MM.1S (cell line): ENCODE data around the gene TRAK2.
"Not testable (repeated sequence)": the region's sequence is repeated elsewhere in the genome, so short reads cannot be mapped to it uniquely, and the experiment has no call there.

ENCODE experiments used
- DNase-seq: peaks from one replicate; pipeline ENCODE4 v3.0.0-alpha.2; 2015
- H2AFZ ChIP-seq: fragments of 300-600 bp; sonication (generic); 2 replicates; pipeline ENCODE4 v1.6.0; 2016; ENCODE audit warnings: antibody characterized with exemption, low read length
- H3F3A ChIP-seq: fragments of 300-600 bp; sonication (generic); 2 replicates; pipeline ENCODE4 v1.6.1; 2016; ENCODE audit warnings: mild to moderate bottlenecking, antibody characterized with exemption, low read length, moderate library complexity, mixed read lengths; ENCODE audit not compliant: insufficient read depth
- H3K27ac ChIP-seq: fragments of 300-600 bp; sonication (generic); 2 replicates; pipeline ENCODE4 v1.5.1; 2016; ENCODE audit warnings: mild to moderate bottlenecking, low read length
- H3K27me3 ChIP-seq: fragments of 300-600 bp; sonication (generic); replicated peaks from 2 replicates; pipeline ENCODE4 v1.6.0; 2016; ENCODE audit warnings: low read length; ENCODE audit not compliant: insufficient read depth
- H3K36me3 ChIP-seq: fragments of 300-600 bp; sonication (generic); replicated peaks from 2 replicates; pipeline ENCODE4 v1.6.1; 2016; ENCODE audit warnings: mild to moderate bottlenecking, low read length, mixed read lengths; ENCODE audit not compliant: insufficient read depth
- H3K4me1 ChIP-seq: fragments of 300-600 bp; sonication (generic); 2 replicates; pipeline ENCODE4 v1.6.1; 2016; ENCODE audit warnings: low read length, mixed read lengths
- H3K4me2 ChIP-seq: fragments of 300-600 bp; sonication (generic); 2 replicates; pipeline ENCODE4 v1.6.0; 2016; ENCODE audit warnings: low read depth, low read length
- H3K4me3 ChIP-seq: fragments of 300-600 bp; sonication (generic); 2 replicates; pipeline ENCODE4 v1.5.1; 2016; ENCODE audit warnings: low read length, mixed read lengths
- H3K79me2 ChIP-seq: fragments of 300-600 bp; sonication (generic); 2 replicates; pipeline ENCODE4 v1.6.1; 2016; ENCODE audit warnings: mixed run types, low read length, mixed read lengths
- H3K9ac ChIP-seq: fragments of 300-600 bp; sonication (generic); 2 replicates; pipeline ENCODE4 v1.6.1; 2016; ENCODE audit warnings: low read length, mixed read lengths
- H3K9me2 ChIP-seq: fragments of 300-600 bp; sonication (generic); replicated peaks from 2 replicates; pipeline ENCODE4 v1.6.1; 2016; ENCODE audit warnings: mild to moderate bottlenecking, low read length, mixed read lengths; ENCODE audit not compliant: insufficient read depth
- H3K9me3 ChIP-seq: fragments of 300-600 bp; sonication (generic); replicated peaks from 2 replicates; pipeline ENCODE4 v1.6.1; 2016; ENCODE audit warnings: mild to moderate bottlenecking, low read length, mixed read lengths; ENCODE audit not compliant: insufficient read depth
- H4K20me1 ChIP-seq: fragments of 300-600 bp; sonication (generic); 2 replicates; pipeline ENCODE4 v1.6.1; 2016; ENCODE audit warnings: mild to moderate bottlenecking, low read length, moderate library complexity, mixed read lengths; ENCODE audit not compliant: insufficient read depth
- CTCF ChIP-seq: fragments of 300-600 bp; sonication (generic); IDR thresholded peaks from 2 replicates; pipeline ENCODE4 v1.5.1; 2016; ENCODE audit warnings: antibody characterized with exemption, low read length, mixed read lengths
- EZH2 ChIP-seq: fragments of 300-600 bp; sonication (generic); optimal IDR thresholded peaks from 2 replicates; pipeline ENCODE3; 2017; ENCODE audit warnings: low read depth, mild to moderate bottlenecking, antibody characterized with exemption, low read length, mixed read lengths
- EZH2phosphoT487 ChIP-seq: fragments of 300-600 bp; sonication (generic); IDR thresholded peaks from 2 replicates; pipeline ENCODE4 v1.6.1; 2018; ENCODE audit warnings: antibody characterized with exemption, low read length

Gene TRAK2

GRCh38 chr2:201432621-201433393 lies 18.5 kb downstream of the TRAK2 start:
- peaks cover 12% of the 10 kb centered on the region; the same call in 1 of the 2 replicates for H3K79me2 ChIP-seq
- no peaks in the 10 kb centered on the region for H3K9me2 ChIP-seq
- H4K20me1 ChIP-seq = no peaks in the 10 kb centered on the region
- no peak overlapping the region for H2AFZ ChIP-seq
- no peaks in the 10 kb centered on the region for H3F3A ChIP-seq
- H3K4me2 ChIP-seq = no peak overlapping the region
- H3K36me3 ChIP-seq = no peaks in the 10 kb centered on the region
- no peak overlapping the region for H3K27ac ChIP-seq
- H3K9ac ChIP-seq = no peak overlapping the region
- TF ChIP-seq EZH2phosphoT487 = no peak
- no peak for TF ChIP-seq CTCF
- no peak for TF ChIP-seq EZH2
- no peaks in the 10 kb centered on the region for H3K4me1 ChIP-seq
- no peak overlapping the region for H3K4me3 ChIP-seq
- no peaks in the 10 kb centered on the region for H3K9me3 ChIP-seq
- H3K27me3 ChIP-seq = no peaks in the 10 kb centered on the region
- no peak for DNase-seq

- no peak for DNase-seq
Observed at GRCh38 chr2:201432038-201432620, 19.1 kb downstream of the TRAK2 start.

GRCh38 chr2:201430839-201431238 lies 20.4 kb downstream of the TRAK2 start:
- no peak overlapping the region for H3K4me2 ChIP-seq
- DNase-seq = no peak
- H3K9ac ChIP-seq = no peak overlapping the region
- TF ChIP-seq EZH2phosphoT487 (no peak), CTCF (no peak)
- H3K79me2 ChIP-seq = 0 out of 2 replicates have a peak, but pooled peaks cover 7% of the 10 kb centered on the region
- H3K9me2 ChIP-seq = no peaks in the 10 kb centered on the region
- no peaks in the 10 kb centered on the region for H3K36me3 ChIP-seq
- H3K27ac ChIP-seq = no peak overlapping the region
- no peaks in the 10 kb centered on the region for H3F3A ChIP-seq
- no peaks in the 10 kb centered on the region for H3K9me3 ChIP-seq
- no peaks in the 10 kb centered on the region for H4K20me1 ChIP-seq
- no peaks in the 10 kb centered on the region for H3K27me3 ChIP-seq
- no peaks in the 10 kb centered on the region for H3K4me1 ChIP-seq
- no peak overlapping the region for H3K4me3 ChIP-seq
- H2AFZ ChIP-seq = no peak overlapping the region

More at GRCh38 chr2:201432038-201432620, 19.1 kb downstream of the TRAK2 start:
- Histone ChIP-seq H2AFZ (no peak overlapping the region), H3K27me3 (no peaks in the 10 kb centered on the region), H3F3A (no peaks in the 10 kb centered on the region), H3K9me2 (no peaks in the 10 kb centered on the region), H3K9ac (no peak overlapping the region), H3K36me3 (no peaks in the 10 kb centered on the region), H3K4me3 (no peak overlapping the region), H3K79me2 (0 out of 2 replicates have a peak, but pooled peaks cover 7% of the 10 kb centered on the region), H3K9me3 (no peaks in the 10 kb centered on the region), H3K27ac (no peak overlapping the region), H3K4me1 (no peaks in the 10 kb centered on the region), H3K4me2 (no peak overlapping the region), H4K20me1 (no peaks in the 10 kb centered on the region)
- TF ChIP-seq EZH2phosphoT487 (no peak), CTCF (no peak), EZH2 (no peak)

- not testable (repeated sequence) for H3K27me3 ChIP-seq, H3K36me3 ChIP-seq, DNase-seq, H3K9ac ChIP-seq, H2AFZ ChIP-seq, H3F3A ChIP-seq, H3K9me3 ChIP-seq, H3K4me3 ChIP-seq, H4K20me1 ChIP-seq, H3K4me2 ChIP-seq, H3K4me1 ChIP-seq, H3K79me2 ChIP-seq, H3K9me2 ChIP-seq, H3K27ac ChIP-seq
Observed at GRCh38 chr2:201430322-201430721, 20.9 kb downstream of the TRAK2 start.

GRCh38 chr2:201429835-201430234 lies 21.4 kb downstream of the TRAK2 start:
- H3K9ac ChIP-seq, H3K4me2 ChIP-seq, H3K4me3 ChIP-seq, H3K4me1 ChIP-seq, H3K27me3 ChIP-seq, H3F3A ChIP-seq, H4K20me1 ChIP-seq, H3K27ac ChIP-seq, H3K9me2 ChIP-seq, H2AFZ ChIP-seq, H3K9me3 ChIP-seq, H3K79me2 ChIP-seq, DNase-seq, H3K36me3 ChIP-seq: not testable (repeated sequence)
